Loucy (cell line): Measurements from ENCODE around the gene RGS3.

Experiments used
- CTCF ChIP-seq: fragments of 200-600 bp; sonication (generic); conservative IDR thresholded peaks from 2 replicates; pipeline ENCODE4 v1.5.1; 2014; ENCODE audit warnings: mild to moderate bottlenecking, antibody characterized with exemption, low read length
- EZH2phosphoT487 ChIP-seq: fragments of 200-600 bp; IDR thresholded peaks from 2 replicates; pipeline ENCODE4 v1.6.1; 2018; ENCODE audit warnings: antibody characterized with exemption, mild to moderate bottlenecking, moderate library complexity, borderline replicate concordance

DNA sequence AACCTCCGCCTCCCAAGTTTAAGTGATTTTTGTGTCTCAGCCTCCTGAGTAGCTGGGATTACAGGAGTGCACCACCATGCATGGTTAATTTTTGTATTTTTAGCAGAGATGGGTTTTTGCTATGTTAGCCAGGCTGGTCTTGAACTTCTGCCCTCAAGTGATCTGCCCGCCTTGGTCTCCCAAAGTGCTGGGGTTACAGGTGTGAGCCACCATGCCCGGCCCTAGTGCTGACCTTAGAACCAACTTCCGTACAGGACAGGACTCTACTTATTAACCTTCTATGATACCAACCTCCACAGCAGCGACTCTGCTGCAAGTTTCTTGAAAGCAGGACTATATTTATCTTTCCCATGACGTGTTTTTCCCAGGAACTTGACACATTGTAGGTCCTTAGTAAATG, 176.9 kb downstream of the RGS3 start:
- TF ChIP-seq CTCF = no peak
- no peak for TF ChIP-seq EZH2phosphoT487
